Heart right ventricle (tissue), 16 donors: ENCODE data around the gene ADGRG3. TPM values are rescaled to one million over a fixed set of nuclear protein-coding genes. Genes with fewer than 3 reads are reported as not detected.
A peak's percentile ranks its signal among the peaks of the same experiment; 100 is the strongest.

Source experiments
- ATAC-seq, 8 donors: fragments of 200-7000 bp; cut with Tn5 transposase; one replicate each; pipeline ENCODE4 v1.9.1; 2020; ENCODE audit warnings: mild to moderate bottlenecking in 8 of 8, moderate library complexity in 8 of 8, moderate number of reproducible peaks in 1 of 8
- DNase-seq, 2 donors: peaks; one replicate each; pipeline ENCODE4 v3.0.0-alpha.2; 2020
- H3K27ac ChIP-seq, 10 donors: fragments of 200-600 bp; sonication (generic) in 2 of 10; one replicate each; pipeline versions ENCODE4 v1.5.0 to v1.8.0; 2020 to 2022; ENCODE audit warnings: mild to moderate bottlenecking in 3 of 10
- H3K27me3 ChIP-seq, 7 donors: fragments of 200-600 bp; one replicate each; pipeline ENCODE4 v1.8.0; 2021 to 2022; ENCODE audit warnings: mild to moderate bottlenecking in 2 of 7
- H3K36me3 ChIP-seq, 9 donors: fragments of 200-600 bp; sonication (generic) in 1 of 9; one replicate each; pipeline versions ENCODE4 v1.5.0 to v1.8.0; 2020 to 2022; ENCODE audit warnings: mild to moderate bottlenecking in 2 of 9
- H3K4me1 ChIP-seq, 9 donors: fragments of 200-600 bp; sonication (generic) in 1 of 9; one replicate each; pipeline versions ENCODE4 v1.5.0 to v1.8.0; 2020 to 2022; ENCODE audit warnings: mild to moderate bottlenecking in 4 of 9
- H3K4me3 ChIP-seq, 10 donors: fragments of 200-600 bp; sonication (generic) in 2 of 10; one replicate each; pipeline versions ENCODE4 v1.5.0 to v1.8.0; 2020 to 2022; ENCODE audit warnings: mild to moderate bottlenecking in 7 of 10, moderate library complexity in 2 of 10
- H3K9me3 ChIP-seq, 11 donors: fragments of 200-600 bp in 10 of 11; sonication (generic) in 2 of 11; one replicate each; pipeline versions ENCODE4 v1.5.0 to v1.8.0; 2013 to 2022; ENCODE audit warnings: mild to moderate bottlenecking in 2 of 11, control low read depth in 1 of 11, moderate library complexity in 1 of 11
- CTCF ChIP-seq, 9 donors: fragments of 200-600 bp; sonication (generic) in 2 of 9; IDR thresholded peaks; one replicate each; pipeline versions ENCODE4 v1.5.0 to v1.8.0; 2021 to 2022; ENCODE audit warnings: antibody characterized with exemption in 9 of 9, mild to moderate bottlenecking in 5 of 9, moderate library complexity in 1 of 9
- WGBS, 2 donors: extraction: QIAGEN DNeasy Blood & Tissue Kit; methylation state at CpG; one replicate each; pipeline ENCODE4 v1.1.7; 2013; ENCODE audit warnings: inconsistent platforms in 1 of 2; 5-methylcytosine and 5-hydroxymethylcytosine counted together
- intact Hi-C, 10 donors: fragments of 100-400 bp; cut with DNase I; formaldehyde crosslinking; loops; one replicate each; pipeline versions ENCODE4 v1.11.1 to v1.14.2; 2022
- polyA plus RNA-seq, 2 donors: library from polyadenylated mRNA; stranded (reverse); fragments of 200-250 nt; gene quantifications; one replicate each; pipeline ENCODE4 v1.2.3, GENCODE V29; 2013
- total RNA-seq, 10 donors: library from RNA; stranded (reverse); fragmentation: NEBNext Ultra II Directional in 3 of 10; extraction: Animal tissue kit (Norgen Biotek cat#: 25700) in 3 of 10; gene quantifications; one replicate each; pipeline versions ENCODE4 v1.2.1 to v1.2.4, GENCODE V29; 2021 to 2023
- donor health status: Arrhythmogenic right ventricular cardiomyopathy.
- donor health status: ischemic (EF 13 %, LVEDD 7.1; RV severe dilation, severe dysfunction).
- donor health status: healthy with polysubstance abuse.
- donor health status: DM: no; HTN: yes; CAD: no.
- donor health status: DM: no; HTN: no; CAD: no.
- donor health status: ischemic (EF 25% LVEDD 6.9; RV normal size, moderate dysfunction).
- donor health status: ischemic (EF 25% LVEDD 5.7; RV mildly dilated, moderate dysfunction).
- donor health status: healthy.
- donor health status: DM: yes; HTN: yes; CAD: no.
- donor health status: Ischemic cardiomyopathy.
- donor health status: ischemic (EF 35%, LVEDD 5.7; RV mildly dilated, moderate dysfunction).
- donor health status: nonischemic (EF 11% LVEDD 7.7; RV severe dilation, severe dysfunction).
- donor health status: DM: yes; HTN: yes; CAD: no.
- donor health status: PGD.
- donor health status: ischemic (EF 29% LVEDD 5.4; RV normal size, mild dysfunction).
- donor health status: nonischemic (EF 23%, LVEDD 6.1; RV moderate dilation, normal function).

The ADGRG3 gene
- total and polyA plus RNA-seq, 12 donors = 0.22 to 2.4 (median 0.55) TPM; not detected in 2

DNA sequence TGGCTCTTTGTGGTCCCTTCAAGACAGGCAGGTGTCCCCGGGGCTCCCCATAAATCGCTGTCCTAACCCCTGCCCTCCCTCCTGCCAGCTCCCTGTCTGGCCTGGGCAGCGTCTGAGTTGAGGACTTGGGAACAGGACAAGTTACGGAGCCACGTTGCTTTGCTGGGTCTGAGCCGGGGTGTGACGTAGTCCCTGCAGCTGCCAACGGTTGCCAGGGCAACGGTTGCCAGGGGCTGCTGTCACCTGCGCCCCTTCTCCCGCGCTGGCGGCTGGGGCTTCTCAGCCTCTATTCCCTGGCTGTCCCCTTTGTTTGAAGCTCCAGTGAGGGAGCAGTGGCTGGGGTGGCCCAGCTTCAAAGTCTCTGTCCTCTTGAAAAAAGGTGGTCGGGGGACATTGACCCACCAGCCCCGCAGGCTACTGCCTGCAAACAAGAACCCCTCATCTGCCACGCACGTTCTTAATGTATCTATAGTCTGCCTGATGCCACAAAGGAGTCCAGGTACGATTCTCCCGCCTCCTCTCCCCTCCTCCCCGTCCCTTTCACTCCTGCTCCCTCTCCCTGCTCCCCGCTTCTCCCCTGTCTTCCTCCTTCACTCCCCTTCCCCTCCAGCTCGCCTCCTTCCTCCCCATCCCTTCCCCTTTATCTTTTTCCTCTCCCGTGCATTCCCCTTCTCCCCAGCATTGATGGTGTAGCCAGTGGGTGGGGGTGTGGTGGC, 28.8 kb upstream of the ADGRG3 start:
- intact Hi-C loops = no loop called here

DNA sequence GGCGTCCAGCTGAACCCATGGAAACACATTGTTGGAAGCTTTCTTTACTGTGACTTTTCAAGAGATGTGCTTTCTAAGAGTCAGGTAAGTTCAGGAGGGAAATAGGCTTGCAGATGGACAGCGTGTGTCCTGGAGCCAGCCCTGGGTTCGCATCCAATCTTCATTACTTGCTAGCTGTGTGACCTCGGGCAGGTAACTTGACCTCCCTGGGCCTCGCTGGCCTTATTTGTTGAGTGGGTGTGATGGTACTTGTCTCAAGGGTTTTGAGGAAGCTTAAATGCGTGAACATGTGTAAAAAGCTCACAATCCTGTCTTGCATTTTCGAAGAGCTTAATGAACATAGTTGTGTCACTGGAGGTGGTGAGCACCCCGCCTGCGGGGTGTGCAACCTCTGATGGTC, 27.9 kb upstream of the ADGRG3 start:
- Histone ChIP-seq H3K36me3 (peaks cover 0 to 5% (median 0%) of the 10 kb centered on the region in 9 donors), H3K27me3 (peaks cover 0 to 4% (median 0%) of the 10 kb centered on the region in 7 donors), H3K4me1 (peaks cover 16 to 95% (median 71%) of the 10 kb centered on the region in 9 donors), H3K4me3 (no peak overlapping the region), H3K27ac (peak overlapping the region in 9 of 10 donors; percentile 12 to 92 (median 84)), H3K9me3 (no peaks in the 10 kb centered on the region)
- ATAC-seq (no peak), DNase-seq (no peak)
- 86 to 87% methylated on average over 9 of the region's 9 CpGs for WGBS, 2 donors
- intact Hi-C loops = no loop called here
- no peak for TF ChIP-seq CTCF (IDR thresholded peaks at IDR 0.05)

More for the DNA sequence above, 28.8 kb upstream of the ADGRG3 start:
- peaks cover 0 to 5% (median 0%) of the 10 kb centered on the region in 9 donors for H3K36me3 ChIP-seq
- no peaks in the 10 kb centered on the region for H3K9me3 ChIP-seq
- peaks cover 16 to 97% (median 71%) of the 10 kb centered on the region in 9 donors for H3K4me1 ChIP-seq
- DNase-seq (peak in 1 of 2 donors; percentile 51), ATAC-seq (peak in 6 of 8 donors; percentile 14 to 47 (median 30))
- H3K4me3 ChIP-seq = peak overlapping the region in 2 of 10 donors; percentile 6 to 23
- TF ChIP-seq CTCF (IDR thresholded peaks at IDR 0.05) = no peak
- WGBS, 2 donors = 24 to 29% methylated on average over 23 of the region's 23 CpGs
- H3K27me3 ChIP-seq = peaks cover 0 to 11% (median 0%) of the 10 kb centered on the region in 7 donors
- peak overlapping the region; percentile 67 to 92 (median 84) for H3K27ac ChIP-seq

DNA sequence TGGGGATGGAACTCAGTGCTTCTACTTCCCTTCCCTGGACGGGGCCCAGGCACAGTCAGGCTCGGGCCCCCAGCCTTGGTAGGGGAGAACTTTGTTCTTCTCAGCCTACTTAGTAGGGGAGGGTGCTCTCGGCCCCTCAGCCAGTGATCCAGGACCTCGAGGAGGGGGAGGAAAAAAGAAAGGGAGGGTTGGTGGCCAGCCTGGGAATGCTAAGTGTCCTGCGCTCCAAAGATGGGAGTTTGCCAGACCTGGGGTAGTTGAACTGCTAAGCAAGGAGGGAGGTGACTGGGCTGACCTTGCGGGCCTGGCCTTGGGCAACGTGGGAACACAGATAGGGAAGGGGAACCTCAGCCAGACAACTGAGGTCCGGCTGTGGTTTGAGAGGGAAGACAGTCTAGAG, 27.5 kb upstream of the ADGRG3 start:
- TF ChIP-seq CTCF (IDR thresholded peaks at IDR 0.05) = no peak
- H3K27me3 ChIP-seq = peaks cover 0 to 4% (median 0%) of the 10 kb centered on the region in 7 donors
- ATAC-seq (peak in 1 of 8 donors; percentile 25), DNase-seq (no peak)
- intact Hi-C loops = no loop called here
- peaks cover 0 to 5% (median 0%) of the 10 kb centered on the region in 9 donors for H3K36me3 ChIP-seq
- peak overlapping the region in 9 of 10 donors; percentile 12 to 92 (median 72) for H3K27ac ChIP-seq
- no peaks in the 10 kb centered on the region for H3K9me3 ChIP-seq
- H3K4me1 ChIP-seq = peaks cover 12 to 95% (median 67%) of the 10 kb centered on the region in 9 donors
- H3K4me3 ChIP-seq = no peak overlapping the region
- WGBS, 2 donors = 48 to 56% methylated on average over 8 of the region's 8 CpGs

- peak overlapping the region; percentile 39 to 71 (median 62) for H3K27ac ChIP-seq
- peaks cover 0 to 1% (median 0%) of the 10 kb centered on the region in 7 donors for H3K27me3 ChIP-seq
- no peaks in the 10 kb centered on the region for H3K9me3 ChIP-seq
- H3K4me1 ChIP-seq = peaks cover 5 to 94% (median 59%) of the 10 kb centered on the region in 9 donors
- DNase-seq (no peak), ATAC-seq (no peak)
- no peak overlapping the region for H3K4me3 ChIP-seq
- intact Hi-C loops = no loop called here
- 68 to 73% methylated on average over 11 of the region's 11 CpGs for WGBS, 2 donors
- TF ChIP-seq CTCF (IDR thresholded peaks at IDR 0.05) = no peak
- peaks cover 0 to 5% (median 0%) of the 10 kb centered on the region in 9 donors for H3K36me3 ChIP-seq
Measured at GRCh38 chr16:57642160-57643135, 25.7 kb upstream of the ADGRG3 start.
